HEK293T (cell line): ENCODE measurements around the gene SELENOM.

Source experiments
- ARNT ChIP-seq: fragments of 450-650 bp; IDR thresholded peaks from 2 replicates; pipeline ENCODE4 v1.6.1; 2017; ENCODE audit warnings: mild to moderate bottlenecking
- BHLHE40 ChIP-seq: fragments of 450-650 bp; IDR thresholded peaks from 2 replicates; pipeline ENCODE4 v1.6.1; 2016; ENCODE audit warnings: mild to moderate bottlenecking, moderate library complexity, borderline replicate concordance
- CTBP1 ChIP-seq: fragments of 450-650 bp; IDR thresholded peaks from 2 replicates; pipeline ENCODE4 v1.6.1; 2016; ENCODE audit warnings: borderline replicate concordance
- ELF4 ChIP-seq: fragments of 450-650 bp; IDR thresholded peaks from 2 replicates; pipeline ENCODE4 v1.6.1; 2017; ENCODE audit warnings: antibody characterized with exemption
- FOXK2 ChIP-seq: fragments of 450-650 bp; IDR thresholded peaks from 2 replicates; pipeline ENCODE4 v1.6.1; 2016; ENCODE audit warnings: mild to moderate bottlenecking
- FOXM1 ChIP-seq: fragments of 450-650 bp; IDR thresholded peaks from 2 replicates; pipeline ENCODE4 v1.6.1; 2017; ENCODE audit warnings: mild to moderate bottlenecking, borderline replicate concordance
- NFRKB ChIP-seq: fragments of 450-650 bp; IDR thresholded peaks from 2 replicates; pipeline ENCODE4 v1.6.1; 2016; ENCODE audit warnings: mild to moderate bottlenecking, moderate library complexity
- SP1 ChIP-seq: fragments of 450-650 bp; IDR thresholded peaks from 2 replicates; pipeline ENCODE4 v1.6.1; 2017
- SUZ12 ChIP-seq: fragments of 450-650 bp; IDR thresholded peaks from 2 replicates; pipeline ENCODE4 v1.6.1; 2016; ENCODE audit warnings: mild to moderate bottlenecking

- TF ChIP-seq BHLHE40: no peak
- no peak for TF ChIP-seq ARNT
- no peak for TF ChIP-seq NFRKB
- TF ChIP-seq SUZ12: no peak
- no peak for TF ChIP-seq FOXK2
- TF ChIP-seq FOXM1: no peak
- TF ChIP-seq ELF4: no peak
- TF ChIP-seq CTBP1: no peak
- no peak for TF ChIP-seq SP1
Measured at GRCh38 chr22:31090217-31091085, 16.9 kb downstream of the SELENOM start.
